WERI-Rb-1 (cell line): ENCODE results near the gene GAGE10.
"Not testable (repeated sequence)": the region's sequence is repeated elsewhere in the genome, so short reads cannot be mapped to it uniquely, and the experiment has no call there.

ENCODE experiments used
- DNase-seq: peaks from one replicate; pipeline ENCODE4 v3.0.0-alpha.2; 2020
- H3K27ac ChIP-seq: fragments of 250-450 bp; sonication (Bioruptor Pico); 2 replicates; pipeline ENCODE4 v1.5.1; 2020; ENCODE audit warnings: mild to moderate bottlenecking, moderate library complexity
- H3K27me3 ChIP-seq: fragments of 250-450 bp; sonication (Bioruptor Pico); 2 replicates; pipeline ENCODE4 v1.5.1; 2021; ENCODE audit warnings: mild to moderate bottlenecking, low read depth, moderate library complexity; ENCODE audit not compliant: insufficient read depth, severe bottlenecking
- H3K36me3 ChIP-seq: fragments of 250-450 bp; sonication (Bioruptor Pico); 2 replicates; pipeline ENCODE4 v1.5.1; 2020; ENCODE audit warnings: mild to moderate bottlenecking, moderate library complexity
- H3K4me3 ChIP-seq: 2 replicates; pipeline ENCODE4 v1.5.1; 2011; ENCODE audit warnings: low read depth, mild to moderate bottlenecking, control low read depth, low read length
- H3K9me3 ChIP-seq: fragments of 250-450 bp; sonication (Bioruptor Pico); 2 replicates; pipeline ENCODE4 v1.5.1; 2021; ENCODE audit warnings: mild to moderate bottlenecking, moderate library complexity; ENCODE audit not compliant: severe bottlenecking

The GAGE10 gene

DNA sequence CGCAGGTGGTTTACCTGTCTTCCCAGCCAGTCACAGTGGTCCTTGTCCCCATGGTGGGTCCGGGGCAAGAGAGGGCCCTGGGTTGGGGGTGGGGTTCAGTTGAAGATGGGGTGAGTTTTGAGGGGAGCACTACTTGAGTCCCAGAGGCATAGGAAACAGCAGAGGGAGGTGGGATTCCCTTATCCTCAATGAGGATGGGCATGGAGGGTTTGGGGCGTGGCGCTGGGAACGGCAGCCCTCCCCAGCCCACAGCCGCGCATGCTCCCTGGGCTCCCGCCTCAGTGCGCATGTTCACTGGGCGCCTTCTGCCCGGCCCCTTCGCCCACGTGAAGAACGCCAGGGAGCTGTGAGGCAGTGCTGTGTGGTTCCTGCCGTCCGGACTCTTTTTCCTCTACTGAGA lies 27.8 kb downstream of the GAGE10 start, which contains the start of gene GAGE13:
TSS of gene GAGE13 (plus strand) at position 301 of the 400 bp plus-strand sequence. CDS start 1,156 bp downstream, outside the sequence.
- not testable (repeated sequence) for DNase-seq, H3K27ac ChIP-seq, H3K27me3 ChIP-seq, H3K4me3 ChIP-seq, H3K9me3 ChIP-seq, H3K36me3 ChIP-seq

GRCh38 chrX:49331841-49332240 lies 28.4 kb downstream of the GAGE10 start:
- not testable (repeated sequence) for H3K9me3 ChIP-seq

GRCh38 chrX:49341449-49341848 lies 38.0 kb downstream of the GAGE10 start:
- DNase-seq, H3K27ac ChIP-seq, H3K36me3 ChIP-seq, H3K9me3 ChIP-seq, H3K27me3 ChIP-seq, H3K4me3 ChIP-seq: not testable (repeated sequence)

More at GRCh38 chrX:49331841-49332240, 28.4 kb downstream of the GAGE10 start:
- not testable (repeated sequence) for H3K27ac ChIP-seq, H3K4me3 ChIP-seq, H3K27me3 ChIP-seq, H3K36me3 ChIP-seq, DNase-seq

DNA sequence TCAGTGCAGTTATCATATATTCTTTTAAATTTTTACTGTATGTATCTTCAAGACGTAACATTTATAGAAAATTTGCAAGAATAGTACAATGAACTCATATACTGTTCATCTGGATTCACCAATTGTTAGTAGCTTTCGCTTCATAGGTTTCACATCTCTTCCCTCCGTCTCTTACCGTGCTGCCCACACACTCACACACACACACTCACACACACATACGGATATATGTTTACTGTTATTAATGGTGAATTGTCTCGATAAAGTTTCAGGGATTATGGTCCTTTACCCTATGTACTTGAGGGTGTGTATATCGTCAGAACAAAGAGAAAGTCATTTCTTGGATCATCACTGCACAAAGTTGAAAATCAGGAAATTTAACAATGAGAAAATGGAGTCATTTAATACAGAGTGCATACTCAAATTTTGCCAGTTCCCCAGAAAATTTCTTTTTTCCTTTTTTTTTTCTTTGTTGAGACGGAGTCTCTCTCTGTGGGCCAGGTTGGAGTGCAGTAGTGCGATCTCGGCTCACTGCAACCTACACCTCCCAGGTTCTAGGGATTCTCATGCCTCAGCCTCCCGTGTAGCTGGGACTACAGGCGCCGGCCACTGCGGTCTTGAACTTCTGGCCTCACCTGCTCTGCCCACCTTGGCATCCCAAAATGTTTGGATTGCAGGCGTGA lies 41.2 kb downstream of the GAGE10 start:
- not testable (repeated sequence) for DNase-seq, H3K27me3 ChIP-seq, H3K27ac ChIP-seq, H3K9me3 ChIP-seq, H3K4me3 ChIP-seq, H3K36me3 ChIP-seq

DNA sequence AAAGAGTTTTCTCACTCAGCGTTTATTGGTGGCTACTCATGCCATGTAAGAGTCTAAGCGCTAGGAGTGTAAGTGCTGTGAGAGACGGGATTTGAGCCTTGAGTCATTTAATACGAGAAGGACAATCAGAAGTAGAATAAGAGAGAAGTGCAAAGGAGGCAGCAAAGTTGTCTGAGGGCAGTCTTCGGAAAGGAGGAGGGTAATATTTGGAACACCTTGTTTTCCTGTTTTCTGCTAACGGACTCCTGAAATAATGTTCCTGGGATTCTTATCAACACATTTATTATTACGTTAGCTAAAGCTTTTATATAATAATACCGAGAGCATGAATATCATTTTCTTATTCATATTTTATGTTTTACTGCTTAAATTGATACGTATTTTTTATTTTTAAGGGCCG lies 42.0 kb downstream of the GAGE10 start:
- not testable (repeated sequence) for H3K36me3 ChIP-seq, DNase-seq, H3K27ac ChIP-seq, H3K27me3 ChIP-seq, H3K9me3 ChIP-seq, H3K4me3 ChIP-seq

- H3K9me3 ChIP-seq, DNase-seq, H3K36me3 ChIP-seq, H3K27ac ChIP-seq, H3K4me3 ChIP-seq, H3K27me3 ChIP-seq: not testable (repeated sequence)
Observed at GRCh38 chrX:49346150-49346549, 42.7 kb downstream of the GAGE10 start.
